IPS-18a (cell line): Measurements from ENCODE around the gene GTPBP10.

Experiments
- H3K27ac ChIP-seq: one replicate; pipeline ENCODE4 v1.5.1; 2013; ENCODE audit warnings: low read length
- H3K27me3 ChIP-seq: one replicate; pipeline ENCODE4 v1.6.1; 2013; ENCODE audit warnings: mild to moderate bottlenecking, low read length; ENCODE audit not compliant: control insufficient read depth, insufficient read depth
- H3K36me3 ChIP-seq: one replicate; pipeline ENCODE4 v1.6.1; 2013; ENCODE audit warnings: low read depth, low read length; ENCODE audit not compliant: control insufficient read depth
- H3K4me1 ChIP-seq: one replicate; pipeline ENCODE4 v1.6.1; 2013; ENCODE audit warnings: low read depth, low read length; ENCODE audit not compliant: control insufficient read depth
- H3K4me3 ChIP-seq: one replicate; pipeline ENCODE4 v1.5.1; 2013; ENCODE audit warnings: low read length
- H3K9ac ChIP-seq: one replicate; pipeline ENCODE4 v1.6.1; 2013; ENCODE audit warnings: mild to moderate bottlenecking, low read length, moderate library complexity
- H3K9me3 ChIP-seq: one replicate; pipeline ENCODE4 v1.6.1; 2013; ENCODE audit warnings: low read depth, low read length; ENCODE audit not compliant: control insufficient read depth

Gene GTPBP10

DNA sequence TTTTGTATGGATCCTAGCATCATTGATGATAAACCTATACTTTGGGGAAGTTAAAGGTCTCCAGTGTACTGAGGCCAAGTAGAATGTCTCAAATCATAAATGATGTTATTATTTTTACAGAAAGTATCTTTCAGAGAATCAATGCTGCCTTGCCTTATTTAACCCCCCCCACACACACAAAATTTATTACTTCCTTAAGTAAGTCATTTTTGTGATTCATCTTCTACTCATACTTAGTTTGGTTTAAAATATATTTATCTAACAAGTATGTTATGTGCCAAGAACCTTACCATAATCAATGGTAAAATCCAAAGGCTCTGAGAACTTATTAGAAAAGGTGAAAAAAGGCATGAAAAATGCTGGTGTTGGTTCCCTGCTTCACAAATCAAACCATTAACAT is 37.9 kb downstream of the GTPBP10 start:
- Histone ChIP-seq H3K27me3 (no peaks in the 10 kb centered on the region), H3K9ac (no peak overlapping the region), H3K36me3 (peaks cover 28% of the 10 kb centered on the region), H3K4me1 (no peaks in the 10 kb centered on the region), H3K9me3 (no peaks in the 10 kb centered on the region), H3K4me3 (no peak overlapping the region), H3K27ac (no peak overlapping the region)

DNA sequence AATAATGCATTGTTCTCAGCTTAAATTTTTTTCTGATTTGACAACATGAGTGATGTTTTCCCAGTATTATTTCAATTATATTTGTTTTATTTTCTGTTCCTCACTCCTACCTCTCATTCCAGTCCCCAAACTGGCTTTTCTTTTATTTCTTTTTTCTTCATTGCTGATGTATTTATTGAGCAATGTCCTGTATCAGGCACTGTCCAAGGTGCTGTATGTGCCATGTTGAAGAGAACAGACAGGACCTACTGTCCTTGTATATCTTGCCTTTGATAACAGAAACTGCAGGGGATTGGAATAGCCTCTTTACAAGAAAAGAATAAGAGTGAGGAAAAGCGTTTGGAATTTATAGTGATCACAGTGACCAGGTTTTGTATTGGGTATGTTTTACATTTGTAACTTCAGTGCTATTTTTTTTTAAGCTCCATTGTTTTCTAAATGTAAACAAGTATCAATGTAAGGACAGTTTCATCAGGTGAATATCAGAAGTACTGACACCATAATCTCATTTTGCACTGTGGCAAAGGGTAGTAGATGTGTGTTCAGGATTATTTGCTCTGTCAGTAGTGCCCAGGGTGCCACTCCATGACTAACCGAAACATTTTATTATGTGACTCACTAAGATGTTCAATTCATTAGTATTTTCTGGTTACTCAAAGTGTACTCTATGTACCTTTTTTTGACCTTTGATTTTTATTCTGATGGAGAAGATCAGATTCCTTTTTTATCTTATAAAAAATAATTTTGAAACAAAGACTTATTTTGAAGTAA is 41.1 kb downstream of the GTPBP10 start:
- Histone ChIP-seq H3K4me1 (no peaks in the 10 kb centered on the region), H3K9me3 (no peaks in the 10 kb centered on the region), H3K36me3 (peaks cover 16% of the 10 kb centered on the region), H3K27ac (no peak overlapping the region), H3K27me3 (no peaks in the 10 kb centered on the region), H3K9ac (no peak overlapping the region), H3K4me3 (no peak overlapping the region)

DNA sequence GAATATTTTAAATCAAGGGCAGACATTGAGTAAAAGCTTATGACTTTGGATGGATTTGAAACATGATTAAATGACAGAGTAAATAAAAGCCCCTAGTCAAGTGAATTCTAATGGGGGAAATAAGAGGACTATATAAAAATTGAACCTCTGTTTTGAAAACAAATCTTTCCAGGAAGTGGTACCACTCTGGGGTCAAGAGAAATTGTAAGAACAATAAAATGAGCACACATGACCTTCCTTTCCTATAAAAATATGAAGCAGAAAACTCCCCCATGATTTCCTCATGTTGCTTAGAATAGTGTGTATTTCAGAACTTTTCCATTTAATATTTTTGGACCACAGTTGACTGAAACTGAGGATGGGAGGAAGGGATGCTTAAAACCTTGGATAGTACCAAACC is 44.4 kb downstream of the GTPBP10 start:
- Histone ChIP-seq H3K4me3 (no peak overlapping the region), H3K27ac (no peak overlapping the region), H3K9me3 (peaks cover 2% of the 10 kb centered on the region), H3K4me1 (no peaks in the 10 kb centered on the region), H3K27me3 (no peaks in the 10 kb centered on the region), H3K36me3 (no peaks in the 10 kb centered on the region), H3K9ac (no peak overlapping the region)

- no peak overlapping the region for H3K9ac ChIP-seq
- peaks cover 2% of the 10 kb centered on the region for H3K9me3 ChIP-seq
- H3K36me3 ChIP-seq = no peaks in the 10 kb centered on the region
- no peak overlapping the region for H3K27ac ChIP-seq
- H3K27me3 ChIP-seq = no peaks in the 10 kb centered on the region
- no peaks in the 10 kb centered on the region for H3K4me1 ChIP-seq
- no peak overlapping the region for H3K4me3 ChIP-seq
These were observed 45.0 kb downstream of the GTPBP10 start for GRCh38 chr7:90391488-90391887.

DNA sequence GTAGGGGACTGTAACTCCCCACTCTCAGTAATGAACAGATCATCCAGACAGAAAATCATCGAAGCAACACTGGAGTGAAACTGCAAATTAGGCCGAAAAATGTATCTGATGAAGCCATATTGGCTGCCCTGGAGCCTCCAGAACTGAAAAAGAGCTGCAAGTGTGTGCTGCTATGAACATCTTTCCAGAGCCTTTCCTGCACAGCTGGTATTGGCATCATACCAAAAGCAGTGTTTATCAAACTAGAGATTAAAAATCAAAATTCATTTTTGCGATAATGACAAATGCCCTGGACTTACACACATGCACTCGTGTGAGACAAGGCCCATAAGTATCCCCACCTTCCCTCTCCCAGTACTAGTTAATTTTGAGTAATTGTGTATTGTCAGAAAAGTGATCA is 49.9 kb downstream of the GTPBP10 start:
- H3K27me3 ChIP-seq = no peaks in the 10 kb centered on the region
- H3K9ac ChIP-seq = no peak overlapping the region
- no peaks in the 10 kb centered on the region for H3K4me1 ChIP-seq

GRCh38 chr7:90401989-90402388 is 55.5 kb downstream of the GTPBP10 start:
- Histone ChIP-seq H3K27ac (no peak overlapping the region), H3K4me1 (no peaks in the 10 kb centered on the region), H3K36me3 (peaks cover 13% of the 10 kb centered on the region), H3K9me3 (no peaks in the 10 kb centered on the region), H3K27me3 (no peaks in the 10 kb centered on the region), H3K4me3 (no peak overlapping the region), H3K9ac (no peak overlapping the region)

More for the DNA sequence above, 49.9 kb downstream of the GTPBP10 start:
- no peak overlapping the region for H3K4me3 ChIP-seq
- H3K36me3 ChIP-seq = no peaks in the 10 kb centered on the region
- H3K27ac ChIP-seq = no peak overlapping the region
- H3K9me3 ChIP-seq = peaks cover 2% of the 10 kb centered on the region

- Histone ChIP-seq H3K4me1 (no peaks in the 10 kb centered on the region), H3K9ac (peak overlapping the region; percentile 77), H3K36me3 (peaks cover 21% of the 10 kb centered on the region), H3K27ac (no peak overlapping the region), H3K4me3 (peak overlapping the region; percentile 98), H3K27me3 (no peaks in the 10 kb centered on the region), H3K9me3 (no peaks in the 10 kb centered on the region)
These were observed 56.3 kb downstream of the GTPBP10 start for GRCh38 chr7:90402785-90403173.

DNA sequence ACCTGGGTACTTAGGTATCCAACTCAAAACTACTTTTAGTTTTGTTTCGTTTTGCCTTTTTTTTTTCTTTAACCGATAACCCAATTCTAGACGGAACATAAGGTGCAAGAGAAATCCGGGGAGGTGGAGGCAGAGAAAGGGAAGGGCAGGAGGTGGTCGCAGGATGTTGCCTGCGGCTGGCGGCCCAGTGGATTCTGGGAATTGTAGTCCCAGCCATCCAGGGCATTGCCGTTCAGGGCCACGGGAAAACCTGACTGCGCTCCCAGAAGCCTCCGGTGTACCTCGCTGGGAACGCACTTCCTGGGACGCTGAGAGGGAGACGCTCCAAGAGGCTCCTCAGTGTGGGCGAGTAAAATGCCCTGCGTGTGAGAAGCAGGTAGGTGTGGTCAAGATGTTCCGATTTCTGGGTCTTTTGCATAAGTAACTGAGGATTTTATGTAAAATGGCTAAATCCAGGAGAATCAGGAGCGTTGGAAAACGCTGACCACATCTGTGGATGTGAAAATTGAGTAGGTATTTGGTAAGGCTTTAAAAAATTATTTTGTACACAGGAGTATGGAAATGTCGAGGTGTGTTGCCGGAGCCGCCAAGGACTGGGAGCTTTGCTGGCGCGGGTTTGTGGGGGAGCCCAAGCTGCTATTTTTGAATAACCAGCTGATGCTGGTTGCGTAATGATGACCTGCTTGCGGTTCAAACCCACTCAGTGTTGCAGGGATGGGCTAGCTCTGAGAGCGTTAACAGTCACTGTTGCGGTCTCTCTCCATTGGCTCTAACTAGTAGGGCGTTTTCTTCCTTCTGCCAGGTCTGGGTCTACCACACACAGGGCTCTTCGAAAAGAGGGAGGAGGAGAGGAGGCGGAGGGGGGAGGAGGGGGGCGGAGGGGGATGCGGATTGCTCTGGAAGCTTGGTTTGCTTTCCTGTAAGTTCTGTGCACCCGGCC is 56.9 kb downstream of the GTPBP10 start, which contains the start of gene CLDN12:
CLDN12 (plus strand) TSS at position 288 of the 940 bp plus-strand sequence. CDS start 9,216 bp downstream, outside the sequence.
- peak within 1 kb of the TSS; percentile 77 for H3K9ac ChIP-seq
- no peaks in the 10 kb centered on the region for H3K27me3 ChIP-seq
- no peaks in the 10 kb centered on the region for H3K9me3 ChIP-seq
- H3K4me1 ChIP-seq = no peaks in the 10 kb centered on the region
- H3K36me3 ChIP-seq = peaks cover 23% of the 10 kb centered on the region
- peak within 1 kb of the TSS; percentile 98 for H3K4me3 ChIP-seq
- peak within 1 kb of the TSS; percentile 72 for H3K27ac ChIP-seq

DNA sequence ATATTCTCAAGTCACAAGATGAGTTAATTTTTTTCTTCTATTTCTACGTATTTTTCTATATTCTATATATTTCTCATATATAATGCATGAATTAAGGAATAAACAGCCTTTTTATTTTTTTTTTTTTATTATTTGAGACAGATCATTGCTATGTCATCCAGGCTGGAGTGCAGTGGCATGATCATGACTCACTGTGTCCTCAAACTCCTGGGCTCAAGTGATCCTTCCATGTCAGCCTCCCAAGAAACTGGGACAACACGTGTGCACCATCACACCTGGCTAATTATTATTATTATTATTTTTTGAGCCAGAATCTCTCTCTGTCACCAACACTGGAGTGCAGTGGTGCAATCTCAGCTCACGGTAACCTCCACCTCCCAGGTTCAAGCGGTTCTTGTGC is 58.3 kb downstream of the GTPBP10 start:
- Histone ChIP-seq H3K4me1 (no peaks in the 10 kb centered on the region), H3K36me3 (peaks cover 31% of the 10 kb centered on the region), H3K4me3 (no peak overlapping the region), H3K9ac (no peak overlapping the region), H3K9me3 (no peaks in the 10 kb centered on the region), H3K27me3 (no peaks in the 10 kb centered on the region), H3K27ac (no peak overlapping the region)

DNA sequence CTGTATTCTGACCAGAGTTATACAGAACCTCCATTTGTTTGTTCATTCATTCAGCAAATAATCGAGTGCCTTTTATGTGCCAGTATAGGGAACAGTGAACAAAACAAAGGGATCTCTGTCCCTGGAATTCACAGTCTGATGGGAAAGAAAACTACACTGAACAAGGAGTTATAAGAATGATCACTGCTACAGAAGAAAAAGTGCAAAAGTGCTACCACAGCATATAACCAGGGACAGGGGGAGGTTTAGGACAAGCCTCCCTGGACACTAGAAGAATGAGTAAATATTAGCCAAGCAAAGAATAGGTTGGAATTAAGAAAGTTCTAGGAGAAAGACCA is 60.9 kb downstream of the GTPBP10 start:
- no peak overlapping the region for H3K27ac ChIP-seq
- no peaks in the 10 kb centered on the region for H3K4me1 ChIP-seq
- no peak overlapping the region for H3K4me3 ChIP-seq
- H3K36me3 ChIP-seq = peaks cover 32% of the 10 kb centered on the region
- H3K9ac ChIP-seq = no peak overlapping the region
- H3K27me3 ChIP-seq = no peaks in the 10 kb centered on the region
- no peaks in the 10 kb centered on the region for H3K9me3 ChIP-seq

GRCh38 chr7:90408142-90408541 is 61.6 kb downstream of the GTPBP10 start:
- Histone ChIP-seq H3K4me3 (no peak overlapping the region), H3K4me1 (no peaks in the 10 kb centered on the region)

More at GRCh38 chr7:90408142-90408541, 61.6 kb downstream of the GTPBP10 start:
- Histone ChIP-seq H3K36me3 (peaks cover 32% of the 10 kb centered on the region), H3K27ac (no peak overlapping the region), H3K27me3 (no peaks in the 10 kb centered on the region), H3K9me3 (no peaks in the 10 kb centered on the region), H3K9ac (no peak overlapping the region)
